ENCODE measurements around the gene RBM22. TPM values are rescaled to one million over a fixed set of nuclear protein-coding genes. Genes with fewer than 3 reads are reported as not detected.

RBM22 gene
- total RNA-seq, 1 experiment from 2014 or later = 31.6 TPM

DNA sequence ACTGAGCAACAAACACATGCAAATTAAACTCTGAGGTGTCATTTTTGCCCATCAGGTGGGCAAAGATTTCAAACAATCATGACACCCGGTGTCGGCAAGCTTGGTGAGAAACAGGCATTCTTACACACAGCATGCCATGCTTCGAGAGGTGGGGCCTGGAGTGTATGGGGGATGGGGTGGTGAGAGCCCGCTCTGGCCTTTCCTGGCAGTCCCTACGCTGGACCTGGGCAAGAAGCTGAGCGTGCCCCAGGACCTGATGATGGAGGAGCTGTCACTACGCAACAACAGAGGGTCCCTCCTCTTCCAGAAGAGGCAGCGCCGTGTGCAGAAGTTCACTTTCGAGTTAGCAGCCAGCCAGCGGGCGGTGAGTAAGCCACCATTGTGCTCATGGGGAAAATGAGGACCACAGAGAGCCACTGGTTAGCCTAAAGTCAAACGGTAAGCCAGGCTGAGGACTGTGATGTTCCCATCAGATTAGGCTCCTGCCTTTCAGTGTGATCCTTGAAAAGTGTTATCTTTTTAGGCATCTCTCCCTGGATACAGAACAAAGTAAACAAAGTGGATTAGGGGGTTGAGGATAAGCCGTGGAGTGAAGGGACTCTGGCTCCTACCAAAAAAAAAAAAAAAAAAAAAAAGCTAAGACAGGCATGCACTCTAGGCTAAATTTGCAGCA is 30.5 kb downstream of the RBM22 start:
- POLR2A ChIA-PET (ENCODE audit: unreplicated experiment) = no interaction called here
- H3K4me2 ChIP-seq (ENCODE audit: low read length) = no peak overlapping the region

DNA sequence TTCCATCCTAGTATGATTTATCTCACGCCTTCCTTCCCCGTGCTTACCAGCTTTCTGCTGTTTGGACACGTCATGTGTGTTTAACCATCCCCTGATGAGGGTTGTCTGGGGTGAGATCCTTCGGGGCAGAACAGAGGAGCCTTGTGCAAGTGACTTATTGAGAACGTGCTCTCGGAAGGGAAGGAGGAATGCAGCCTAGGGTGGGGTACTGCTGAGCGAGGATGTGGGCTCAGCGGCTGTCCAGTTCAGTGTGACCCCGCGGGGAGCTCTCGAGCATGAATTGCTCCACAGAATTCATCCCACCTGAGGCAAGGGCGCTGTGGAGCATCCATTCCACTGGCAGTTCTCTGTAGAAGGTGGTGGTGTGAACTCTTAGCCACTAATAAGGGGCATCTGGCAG is 35.8 kb downstream of the RBM22 start:
- CTCF ChIA-PET = no interaction called here
- intact Hi-C loops (cut with micrococcal nuclease) = no loop called here
- BruUV-seq (replicated peaks) = no TSS peak
- Histone ChIP-seq H4K20me1 (ENCODE audit: low read length) (no peaks in the 10 kb centered on the region), H3K79me2 (ENCODE audit: low read length) (no peaks in the 10 kb centered on the region), H3K9me3 (ENCODE audit: low read length) (no peaks in the 10 kb centered on the region), H2AFZ (ENCODE audit: low read length) (no peak overlapping the region), H3F3A (ENCODE audit: low read length, unreplicated experiment) (no peaks in the 10 kb centered on the region), H3K9ac (ENCODE audit: low read length) (no peak overlapping the region), H3K4me2 (ENCODE audit: low read length) (no peak overlapping the region), H3K27ac (ENCODE audit: low read length) (no peak overlapping the region), H3K9me2 (replicated peaks; ENCODE audit: low read length) (no peaks in the 10 kb centered on the region), H3K36me3 (ENCODE audit: low read depth, low read length) (no peaks in the 10 kb centered on the region), H3K4me1 (ENCODE audit: insufficient read depth, low read length) (no peaks in the 10 kb centered on the region), H3K27me3 (ENCODE audit: low read length) (no peaks in the 10 kb centered on the region; the same call in 1 of the 2 replicates), H3K4me3 (ENCODE audit: low read length) (no peak overlapping the region)
- no peak for DNase-seq
- no peak for TF ChIP-seq EZH2phosphoT487 (IDR thresholded peaks at IDR 0.05; ENCODE audit: borderline replicate concordance, low read length)
- TF ChIP-seq, protein P1, sequence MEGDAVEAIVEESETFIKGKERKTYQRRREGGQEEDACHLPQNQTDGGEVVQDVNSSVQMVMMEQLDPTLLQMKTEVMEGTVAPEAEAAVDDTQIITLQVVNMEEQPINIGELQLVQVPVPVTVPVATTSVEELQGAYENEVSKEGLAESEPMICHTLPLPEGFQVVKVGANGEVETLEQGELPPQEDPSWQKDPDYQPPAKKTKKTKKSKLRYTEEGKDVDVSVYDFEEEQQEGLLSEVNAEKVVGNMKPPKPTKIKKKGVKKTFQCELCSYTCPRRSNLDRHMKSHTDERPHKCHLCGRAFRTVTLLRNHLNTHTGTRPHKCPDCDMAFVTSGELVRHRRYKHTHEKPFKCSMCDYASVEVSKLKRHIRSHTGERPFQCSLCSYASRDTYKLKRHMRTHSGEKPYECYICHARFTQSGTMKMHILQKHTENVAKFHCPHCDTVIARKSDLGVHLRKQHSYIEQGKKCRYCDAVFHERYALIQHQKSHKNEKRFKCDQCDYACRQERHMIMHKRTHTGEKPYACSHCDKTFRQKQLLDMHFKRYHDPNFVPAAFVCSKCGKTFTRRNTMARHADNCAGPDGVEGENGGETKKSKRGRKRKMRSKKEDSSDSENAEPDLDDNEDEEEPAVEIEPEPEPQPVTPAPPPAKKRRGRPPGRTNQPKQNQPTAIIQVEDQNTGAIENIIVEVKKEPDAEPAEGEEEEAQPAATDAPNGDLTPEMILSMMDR (conservative IDR thresholded peaks at IDR 0.05; ENCODE audit: low read depth, low read length) = no peak
- no peak for TF ChIP-seq EZH2 (IDR thresholded peaks at IDR 0.05; ENCODE audit: low read length, unreplicated experiment)
- POLR2A ChIA-PET (ENCODE audit: unreplicated experiment) = no interaction called here
- no peak for ATAC-seq

More for the DNA sequence above, 30.5 kb downstream of the RBM22 start:
- BruUV-seq (replicated peaks) = no TSS peak
- CTCF ChIA-PET = interaction anchor here (0.6 kb wide), 1 partner anchor 211 kb away, joined by 6 read pairs; no protein-coding TSS in a partner anchor
- Histone ChIP-seq H3K27me3 (ENCODE audit: low read length) (no peaks in the 10 kb centered on the region), H4K20me1 (ENCODE audit: low read length) (no peaks in the 10 kb centered on the region), H3K4me1 (ENCODE audit: insufficient read depth, low read length) (peaks cover 11% of the 10 kb centered on the region; the same call in 1 of the 2 replicates), H3K36me3 (ENCODE audit: low read depth, low read length) (no peaks in the 10 kb centered on the region), H3K79me2 (ENCODE audit: low read length) (no peaks in the 10 kb centered on the region), H3K4me3 (ENCODE audit: low read length) (no peak overlapping the region), H3K9me3 (ENCODE audit: low read length) (no peaks in the 10 kb centered on the region), H3K9ac (ENCODE audit: low read length) (no peak overlapping the region), H3K27ac (ENCODE audit: low read length) (no peak overlapping the region), H3K9me2 (replicated peaks; ENCODE audit: low read length) (no peaks in the 10 kb centered on the region), H2AFZ (ENCODE audit: low read length) (no peak overlapping the region), H3F3A (ENCODE audit: low read length, unreplicated experiment) (no peaks in the 10 kb centered on the region)
- DNase-seq = no peak
- TF ChIP-seq EZH2phosphoT487 (IDR thresholded peaks at IDR 0.05; ENCODE audit: borderline replicate concordance, low read length) (no peak), EZH2 (IDR thresholded peaks at IDR 0.05; ENCODE audit: low read length, unreplicated experiment) (no peak)
- TF ChIP-seq, protein P1 (conservative IDR thresholded peaks at IDR 0.05; ENCODE audit: low read depth, low read length) = no peak
- no peak for ATAC-seq
- intact Hi-C loops (cut with micrococcal nuclease) = no loop called here

DNA sequence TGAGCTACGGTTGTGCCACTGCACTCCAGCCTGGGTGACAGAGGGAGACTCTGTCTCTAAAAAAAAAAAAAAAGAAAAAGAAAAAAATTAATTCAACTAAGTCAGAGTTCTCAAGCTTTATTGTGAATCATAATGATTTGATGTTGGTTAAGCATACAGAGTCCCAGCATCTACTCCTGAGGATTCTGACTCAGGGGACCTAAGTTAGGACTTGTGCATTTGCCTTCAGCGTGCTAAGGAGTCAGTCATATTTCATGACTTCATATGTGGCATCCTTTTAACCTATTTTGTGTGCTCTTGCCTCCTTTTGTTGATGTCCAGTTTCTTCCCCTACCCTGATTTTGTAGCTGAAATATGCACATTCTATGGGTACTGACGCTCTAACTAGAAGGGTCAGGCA is 36.9 kb downstream of the RBM22 start:
- no peak overlapping the region for H3K4me3 ChIP-seq (ENCODE audit: low read length)
- H3K9me2 ChIP-seq (replicated peaks; ENCODE audit: low read length) = no peaks in the 10 kb centered on the region
- H3K27ac ChIP-seq (ENCODE audit: low read length) = no peak overlapping the region
- POLR2A ChIA-PET (ENCODE audit: unreplicated experiment) = no interaction called here
- no TSS peak for BruUV-seq (replicated peaks)
- intact Hi-C loops (cut with micrococcal nuclease) = no loop called here
- no peaks in the 10 kb centered on the region for H4K20me1 ChIP-seq (ENCODE audit: low read length)
- no peak overlapping the region for H3K4me2 ChIP-seq (ENCODE audit: low read length)
- no peaks in the 10 kb centered on the region for H3F3A ChIP-seq (ENCODE audit: low read length, unreplicated experiment)
- ATAC-seq (no peak), DNase-seq (no peak)
- no peaks in the 10 kb centered on the region for H3K79me2 ChIP-seq (ENCODE audit: low read length)
- no peaks in the 10 kb centered on the region for H3K4me1 ChIP-seq (ENCODE audit: insufficient read depth, low read length)
- no peaks in the 10 kb centered on the region; the same call in 1 of the 2 replicates for H3K27me3 ChIP-seq (ENCODE audit: low read length)
- H3K9ac ChIP-seq (ENCODE audit: low read length) = no peak overlapping the region
- TF ChIP-seq, protein P1 (conservative IDR thresholded peaks at IDR 0.05; ENCODE audit: low read depth, low read length) = no peak
- TF ChIP-seq EZH2phosphoT487 (IDR thresholded peaks at IDR 0.05; ENCODE audit: borderline replicate concordance, low read length) = no peak
- no peak for TF ChIP-seq EZH2 (IDR thresholded peaks at IDR 0.05; ENCODE audit: low read length, unreplicated experiment)
- H3K36me3 ChIP-seq (ENCODE audit: low read depth, low read length) = no peaks in the 10 kb centered on the region
- H2AFZ ChIP-seq (ENCODE audit: low read length) = no peak overlapping the region
- no peaks in the 10 kb centered on the region for H3K9me3 ChIP-seq (ENCODE audit: low read length)
- CTCF ChIA-PET = no interaction called here

Data from PC-3 (cell line).